BLaER1 treated with 17β-estradiol and CSF1 and Interleukin-3, amounts not matched to agents 10 nM and 100 nM (cell line): ENCODE measurements around the gene RNASEH1.
A peak's percentile ranks its signal among the peaks of the same experiment; 100 is the strongest.

Experiments used
- H3K27ac ChIP-seq, 11 experiments: shearing (Covaris generic); formaldehyde crosslinking; 2 replicates each; pipeline ENCODE4 v1.8.1; 2022
- H3K27me3 ChIP-seq, 11 experiments: shearing (Covaris generic); formaldehyde crosslinking; 2 replicates each; pipeline ENCODE4 v1.8.1; 2022
- H3K36me3 ChIP-seq, 11 experiments: shearing (Covaris generic); formaldehyde crosslinking; 2 replicates each; pipeline ENCODE4 v1.8.1; 2022
- H3K4me1 ChIP-seq, 10 experiments: shearing (Covaris generic); formaldehyde crosslinking; 2 replicates each; pipeline ENCODE4 v1.8.1; 2022
- H3K4me2 ChIP-seq, 11 experiments: shearing (Covaris generic); formaldehyde crosslinking; 2 replicates each; pipeline ENCODE4 v1.8.1; 2022
- H3K4me3 ChIP-seq, 10 experiments: shearing (Covaris generic); formaldehyde crosslinking; 2 replicates each; pipeline ENCODE4 v1.8.1; 2022
- H3K9ac ChIP-seq, 11 experiments: shearing (Covaris generic); formaldehyde crosslinking; 2 replicates each; pipeline ENCODE4 v1.8.1; 2022
- H3K9me3 ChIP-seq, 11 experiments: shearing (Covaris generic); formaldehyde crosslinking; replicated peaks in 1 of 11; 2 replicates each; pipeline ENCODE4 v1.8.1; 2022
- H4K20me1 ChIP-seq, 11 experiments: shearing (Covaris generic); formaldehyde crosslinking; 2 replicates each; pipeline ENCODE4 v1.8.1; 2022
- Cebpa-rat ChIP-seq, 11 experiments: shearing (Covaris generic); IDR thresholded peaks; 2 replicates each; pipeline ENCODE4 v1.8.1; 2022

RNASEH1 gene

DNA sequence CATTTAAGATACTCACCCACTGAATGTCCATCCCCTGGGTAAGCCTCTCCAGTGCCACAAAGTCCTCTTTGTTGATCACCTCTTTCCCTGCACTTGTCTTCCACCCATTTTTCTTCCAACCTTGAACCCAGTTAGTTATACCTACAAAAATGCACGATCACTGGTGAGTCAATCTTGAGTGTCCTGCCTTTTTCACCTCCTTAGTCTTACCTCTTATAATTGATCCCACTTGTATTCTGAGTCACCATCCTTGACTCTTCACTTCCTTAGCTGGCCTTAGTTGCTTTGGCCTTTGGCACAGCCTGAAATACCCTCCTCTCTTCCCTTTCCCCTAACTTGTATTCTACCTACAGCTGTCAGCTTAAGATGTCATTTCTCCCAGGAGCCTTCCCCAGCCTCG, 10.2 kb downstream of the RNASEH1 start:
- no peaks in the 10 kb centered on the region for H3K27me3 ChIP-seq
- H3K4me1 ChIP-seq: no peaks in the 10 kb centered on the region
- H3K9me3 ChIP-seq: no peaks in the 10 kb centered on the region
- H3K4me3 ChIP-seq: no peak overlapping the region
- H4K20me1 ChIP-seq: peaks cover 0 to 48% (median 18%) of the 10 kb centered on the region in 11 experiments; a peak in 16 of 22 replicates
- no peak overlapping the region for H3K9ac ChIP-seq
- H3K4me2 ChIP-seq: no peak overlapping the region
- no peak for TF ChIP-seq Cebpa-rat (IDR thresholded peaks at IDR 0.05)
- peaks cover 96 to 99% (median 98%) of the 10 kb centered on the region in 11 experiments for H3K36me3 ChIP-seq
- no peak overlapping the region for H3K27ac ChIP-seq

GRCh38 chr2:3545788-3546478, 12.2 kb downstream of the RNASEH1 start:
- Histone ChIP-seq H3K36me3 (peaks cover 98 to 100% (median 99%) of the 10 kb centered on the region in 11 experiments), H3K4me3 (no peak overlapping the region), H3K4me1 (no peaks in the 10 kb centered on the region), H4K20me1 (peaks cover 0 to 52% (median 32%) of the 10 kb centered on the region in 11 experiments; a peak in 16 of 22 replicates), H3K27ac (no peak overlapping the region), H3K27me3 (no peaks in the 10 kb centered on the region), H3K9me3 (no peaks in the 10 kb centered on the region), H3K4me2 (no peak overlapping the region), H3K9ac (no peak overlapping the region)
- TF ChIP-seq Cebpa-rat (IDR thresholded peaks at IDR 0.05): no peak

GRCh38 chr2:3543023-3543683, 15.0 kb downstream of the RNASEH1 start:
- peaks cover 78 to 96% (median 90%) of the 10 kb centered on the region in 11 experiments for H3K36me3 ChIP-seq
- H3K9me3 ChIP-seq: no peaks in the 10 kb centered on the region
- H3K4me1 ChIP-seq: no peaks in the 10 kb centered on the region
- H3K4me2 ChIP-seq: no peak overlapping the region
- H3K4me3 ChIP-seq: no peak overlapping the region
- H3K9ac ChIP-seq: no peak overlapping the region
- no peak for TF ChIP-seq Cebpa-rat (IDR thresholded peaks at IDR 0.05)
- H4K20me1 ChIP-seq: peaks cover 0 to 47% (median 31%) of the 10 kb centered on the region in 11 experiments; a peak in 16 of 22 replicates
- no peak overlapping the region for H3K27ac ChIP-seq
- H3K27me3 ChIP-seq: no peaks in the 10 kb centered on the region

DNA sequence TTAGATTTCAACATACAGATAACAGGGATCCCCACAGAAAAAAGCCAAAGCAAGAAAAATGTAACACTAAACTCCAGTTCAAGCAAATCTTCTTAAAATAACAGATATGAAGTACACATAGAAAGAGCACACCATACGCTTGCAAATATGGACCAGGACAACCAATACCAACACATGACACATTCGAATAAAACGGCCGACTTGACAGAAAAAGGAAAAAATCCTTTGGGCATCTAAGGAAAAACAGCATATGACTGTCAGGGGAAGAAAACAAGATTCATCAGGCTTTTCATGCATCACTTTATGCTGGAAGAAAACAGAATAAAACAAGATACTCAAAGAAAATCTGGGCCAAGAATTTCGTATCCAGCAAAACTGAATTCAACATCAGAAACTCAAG, 16.0 kb downstream of the RNASEH1 start:
- Histone ChIP-seq H3K9me3 (no peaks in the 10 kb centered on the region), H4K20me1 (peaks cover 0 to 47% (median 31%) of the 10 kb centered on the region in 11 experiments; a peak in 16 of 22 replicates), H3K4me3 (no peak overlapping the region), H3K27ac (no peak overlapping the region), H3K4me1 (peaks cover 0 to 2% (median 0%) of the 10 kb centered on the region in 10 experiments; a peak in 5 of 20 replicates), H3K27me3 (no peaks in the 10 kb centered on the region), H3K4me2 (no peak overlapping the region), H3K36me3 (peaks cover 67 to 85% (median 79%) of the 10 kb centered on the region in 11 experiments), H3K9ac (0 out of 22 replicates have a peak overlapping the region, but pooled peaks of 1 of the 11 experiments have one; percentile 28)
- TF ChIP-seq Cebpa-rat (IDR thresholded peaks at IDR 0.05): no peak

- Histone ChIP-seq H3K36me3 (peaks cover 45 to 63% (median 58%) of the 10 kb centered on the region in 11 experiments), H3K4me3 (no peak overlapping the region), H3K9ac (no peak overlapping the region)
Measured at GRCh38 chr2:3539836-3540235, 18.3 kb downstream of the RNASEH1 start.

GRCh38 chr2:3536682-3537632, 21.2 kb downstream of the RNASEH1 start:
- Histone ChIP-seq H3K27ac (peak overlapping the region; percentile 49 to 85 (median 74); a peak in 21 of 22 replicates), H3K9me3 (peaks cover 7 to 17% (median 13%) of the 10 kb centered on the region in 11 experiments; a peak in 20 of 22 replicates), H3K9ac (peak overlapping the region; percentile 61 to 81 (median 76)), H4K20me1 (peaks cover 0 to 17% (median 5%) of the 10 kb centered on the region in 11 experiments; a peak in 10 of 22 replicates), H3K4me2 (peak overlapping the region; percentile 67 to 86 (median 75)), H3K27me3 (no peaks in the 10 kb centered on the region), H3K4me3 (peak overlapping the region; percentile 38 to 71 (median 59)), H3K4me1 (peaks cover 0 to 20% (median 9%) of the 10 kb centered on the region in 10 experiments; a peak in 14 of 20 replicates), H3K36me3 (peaks cover 34 to 62% (median 43%) of the 10 kb centered on the region in 11 experiments)
- TF ChIP-seq Cebpa-rat (IDR thresholded peaks at IDR 0.05): no peak

More at GRCh38 chr2:3539836-3540235, 18.3 kb downstream of the RNASEH1 start:
- Histone ChIP-seq H3K27ac (no peak overlapping the region), H3K4me2 (no peak overlapping the region), H4K20me1 (peaks cover 0 to 42% (median 29%) of the 10 kb centered on the region in 11 experiments; a peak in 15 of 22 replicates), H3K4me1 (peaks cover 0 to 20% (median 9%) of the 10 kb centered on the region in 10 experiments; a peak in 14 of 20 replicates), H3K9me3 (peaks cover 0 to under 1% (median 0%) of the 10 kb centered on the region in 11 experiments; a peak in 4 of 22 replicates), H3K27me3 (no peaks in the 10 kb centered on the region)
- no peak for TF ChIP-seq Cebpa-rat (IDR thresholded peaks at IDR 0.05)

DNA sequence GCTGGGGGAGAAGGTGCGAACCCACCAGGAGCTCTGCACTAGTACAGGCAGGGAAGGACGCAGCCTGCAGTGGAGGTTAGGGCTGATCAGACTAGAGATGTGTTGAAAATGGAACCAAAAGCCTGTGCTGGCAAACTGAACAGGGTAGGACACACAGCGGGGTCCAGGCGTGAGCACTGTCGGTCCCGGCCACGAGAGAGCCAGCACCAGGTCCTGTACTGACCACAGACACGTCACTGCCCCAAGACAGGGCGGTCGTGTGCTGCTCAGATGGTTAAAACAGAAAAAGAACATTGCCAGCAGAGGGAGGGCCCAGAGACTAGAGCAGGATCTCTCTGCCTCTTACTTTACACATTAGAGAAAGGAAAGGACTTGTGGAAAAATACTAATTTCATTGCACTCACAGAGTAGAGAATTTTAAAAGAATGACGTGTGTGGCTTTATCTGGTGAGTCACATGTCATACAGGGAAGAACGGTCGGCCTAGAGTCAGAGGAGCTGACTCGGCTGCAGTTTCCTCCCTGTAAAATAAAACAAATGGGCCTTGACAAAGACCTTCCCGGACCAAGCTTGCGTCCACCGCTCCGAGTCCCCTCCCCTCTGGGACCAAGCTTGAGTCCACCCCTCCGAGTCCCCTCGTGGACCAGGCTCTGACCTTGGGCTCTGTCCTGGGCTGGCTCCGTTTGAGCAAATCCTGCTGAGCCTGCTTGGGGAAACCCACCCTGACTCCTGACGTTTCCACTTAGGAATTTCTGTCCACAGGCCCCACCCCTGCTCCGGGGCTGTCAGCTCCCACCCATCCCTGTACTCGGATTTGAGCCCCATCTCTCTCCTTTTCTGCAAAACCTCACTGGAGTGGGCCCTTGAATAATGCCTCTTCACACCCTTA, 22.1 kb downstream of the RNASEH1 start:
- Histone ChIP-seq H3K36me3 (peaks cover 25 to 55% (median 34%) of the 10 kb centered on the region in 11 experiments; a peak in 21 of 22 replicates), H4K20me1 (peaks cover 0 to 8% (median 0%) of the 10 kb centered on the region in 11 experiments; a peak in 2 of 22 replicates), H3K9ac (peak overlapping the region; percentile 61 to 81 (median 76)), H3K4me2 (peak overlapping the region; percentile 67 to 86 (median 75)), H3K4me1 (peaks cover 0 to 20% (median 9%) of the 10 kb centered on the region in 10 experiments; a peak in 14 of 20 replicates), H3K9me3 (peaks cover 7 to 17% (median 13%) of the 10 kb centered on the region in 11 experiments; a peak in 20 of 22 replicates), H3K27me3 (no peaks in the 10 kb centered on the region), H3K27ac (peak overlapping the region; percentile 49 to 85 (median 74); a peak in 21 of 22 replicates), H3K4me3 (peak overlapping the region; percentile 38 to 71 (median 59))
- no peak for TF ChIP-seq Cebpa-rat (IDR thresholded peaks at IDR 0.05)
